ENCODE results near the gene FBXO47. TPM values are rescaled to one million over a fixed set of nuclear protein-coding genes. Genes with fewer than 3 reads are reported as not detected.

FBXO47 gene
- total and polyA plus RNA-seq, 4 donors = not detected

DNA sequence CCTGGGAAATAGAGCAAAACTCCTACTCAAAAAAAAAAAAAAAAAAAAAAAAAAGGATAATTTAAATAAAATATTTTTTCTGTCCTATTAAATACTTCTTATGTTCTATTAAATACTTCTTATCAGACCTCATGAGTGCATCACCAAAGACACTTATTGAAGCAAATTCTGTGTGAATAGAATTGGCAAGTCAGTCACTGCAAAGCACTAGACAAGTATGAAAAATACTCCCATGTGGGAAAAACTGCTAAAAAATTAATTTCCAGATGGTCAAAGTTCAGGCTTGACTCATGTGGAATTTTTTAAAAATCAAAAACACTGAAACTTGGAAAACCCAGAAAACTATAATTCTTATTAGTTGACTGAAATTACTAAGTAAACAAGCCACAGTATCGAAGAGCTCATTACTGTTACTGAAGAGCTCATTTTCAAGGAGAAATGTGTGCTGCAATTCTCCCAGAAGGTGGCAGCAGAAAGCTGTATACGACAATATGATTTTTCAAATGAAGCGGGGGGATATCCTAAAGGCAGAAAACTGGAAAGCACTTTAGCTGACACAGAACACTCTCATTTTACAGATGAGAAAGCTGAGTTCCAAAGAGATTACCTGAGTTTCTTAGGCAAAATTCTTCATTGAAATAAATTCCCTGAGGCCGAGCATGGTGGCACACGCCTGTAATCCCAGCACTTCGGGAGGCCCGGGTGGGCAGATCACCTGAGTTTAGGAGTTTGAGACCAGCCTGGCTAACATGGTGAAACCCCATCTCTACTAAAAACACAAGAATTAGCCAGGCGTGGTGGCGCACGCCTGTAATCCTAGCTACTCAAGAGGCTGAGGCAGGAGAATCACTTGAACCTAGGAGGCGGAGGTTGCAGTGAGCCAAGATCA is 15.9 kb upstream of the FBXO47 start:
- Histone ChIP-seq H3K9me3 (ENCODE audit: control insufficient read depth in 4 of 4, insufficient read depth in 3 of 4, low read length in 3 of 4) (no peaks in the 10 kb centered on the region), H3K27ac (ENCODE audit: low read depth in 1 of 2, low read length in 1 of 2) (no peak overlapping the region), H3K9ac (ENCODE audit: insufficient read depth in 1 of 2, low read length in 2 of 2) (no peak overlapping the region), H3K4me3 (no peak overlapping the region), H3K36me3 (ENCODE audit: control insufficient read depth in 4 of 4, insufficient read depth in 4 of 4, low read length in 4 of 4) (no peaks in the 10 kb centered on the region), H3K27me3 (ENCODE audit: control insufficient read depth in 3 of 3, insufficient read depth in 3 of 3, low read length in 2 of 3) (no peaks in the 10 kb centered on the region), H3K4me1 (ENCODE audit: control insufficient read depth in 5 of 5, insufficient read depth in 5 of 5, low read length in 5 of 5) (peaks cover 0 to 5% (median 1%) of the 10 kb centered on the region in 5 donors)
- DNase-seq (peak; percentile 66 to 89 (median 84)), ATAC-seq (ENCODE audit: insufficient read depth, low FRiP score) (no peak)
- WGBS, 2 donors = 60 to 65% methylated on average over 11 of the region's 11 CpGs
- TF ChIP-seq, protein P1, sequence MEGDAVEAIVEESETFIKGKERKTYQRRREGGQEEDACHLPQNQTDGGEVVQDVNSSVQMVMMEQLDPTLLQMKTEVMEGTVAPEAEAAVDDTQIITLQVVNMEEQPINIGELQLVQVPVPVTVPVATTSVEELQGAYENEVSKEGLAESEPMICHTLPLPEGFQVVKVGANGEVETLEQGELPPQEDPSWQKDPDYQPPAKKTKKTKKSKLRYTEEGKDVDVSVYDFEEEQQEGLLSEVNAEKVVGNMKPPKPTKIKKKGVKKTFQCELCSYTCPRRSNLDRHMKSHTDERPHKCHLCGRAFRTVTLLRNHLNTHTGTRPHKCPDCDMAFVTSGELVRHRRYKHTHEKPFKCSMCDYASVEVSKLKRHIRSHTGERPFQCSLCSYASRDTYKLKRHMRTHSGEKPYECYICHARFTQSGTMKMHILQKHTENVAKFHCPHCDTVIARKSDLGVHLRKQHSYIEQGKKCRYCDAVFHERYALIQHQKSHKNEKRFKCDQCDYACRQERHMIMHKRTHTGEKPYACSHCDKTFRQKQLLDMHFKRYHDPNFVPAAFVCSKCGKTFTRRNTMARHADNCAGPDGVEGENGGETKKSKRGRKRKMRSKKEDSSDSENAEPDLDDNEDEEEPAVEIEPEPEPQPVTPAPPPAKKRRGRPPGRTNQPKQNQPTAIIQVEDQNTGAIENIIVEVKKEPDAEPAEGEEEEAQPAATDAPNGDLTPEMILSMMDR (IDR thresholded peaks at IDR 0.05; ENCODE audit: control extremely low read depth, extremely low read depth) = peak; percentile 85

DNA sequence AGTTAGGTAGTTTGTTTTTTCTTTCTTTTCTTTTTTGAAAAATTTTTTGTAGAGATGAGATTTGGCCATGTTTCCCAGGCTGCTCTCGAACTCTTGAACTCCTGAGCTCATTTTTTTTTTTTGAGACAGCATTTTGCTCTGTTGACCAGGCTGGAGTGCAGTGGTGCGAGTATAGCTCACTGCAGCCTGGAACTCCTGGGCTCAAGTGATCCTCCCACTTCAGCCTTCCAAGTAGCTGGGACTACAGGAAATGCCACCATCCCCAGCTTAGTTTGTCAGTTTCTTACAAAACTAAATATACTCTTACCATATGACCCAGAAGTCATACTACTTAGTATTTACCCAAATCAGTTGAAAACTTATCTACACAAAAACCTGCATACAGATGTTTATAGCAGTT is 14.4 kb upstream of the FBXO47 start:
- no peak overlapping the region for H3K27ac ChIP-seq (ENCODE audit: low read depth in 1 of 2, low read length in 1 of 2)
- ATAC-seq (ENCODE audit: insufficient read depth, low FRiP score) (no peak), DNase-seq (no peak)
- H3K36me3 ChIP-seq (ENCODE audit: control insufficient read depth in 4 of 4, insufficient read depth in 4 of 4, low read length in 4 of 4) = no peaks in the 10 kb centered on the region
- no peaks in the 10 kb centered on the region for H3K9me3 ChIP-seq (ENCODE audit: control insufficient read depth in 4 of 4, insufficient read depth in 3 of 4, low read length in 3 of 4)
- no peak overlapping the region for H3K4me3 ChIP-seq
- TF ChIP-seq, protein P1 (IDR thresholded peaks at IDR 0.05; ENCODE audit: control extremely low read depth, extremely low read depth) = no peak
- 32 to 78% methylated on average over 2 of the region's 2 CpGs for WGBS, 2 donors
- peaks cover 0 to 5% (median 1%) of the 10 kb centered on the region in 5 donors for H3K4me1 ChIP-seq (ENCODE audit: control insufficient read depth in 5 of 5, insufficient read depth in 5 of 5, low read length in 5 of 5)
- H3K27me3 ChIP-seq (ENCODE audit: control insufficient read depth in 3 of 3, insufficient read depth in 3 of 3, low read length in 2 of 3) = no peaks in the 10 kb centered on the region
- H3K9ac ChIP-seq (ENCODE audit: insufficient read depth in 1 of 2, low read length in 2 of 2) = no peak overlapping the region

DNA sequence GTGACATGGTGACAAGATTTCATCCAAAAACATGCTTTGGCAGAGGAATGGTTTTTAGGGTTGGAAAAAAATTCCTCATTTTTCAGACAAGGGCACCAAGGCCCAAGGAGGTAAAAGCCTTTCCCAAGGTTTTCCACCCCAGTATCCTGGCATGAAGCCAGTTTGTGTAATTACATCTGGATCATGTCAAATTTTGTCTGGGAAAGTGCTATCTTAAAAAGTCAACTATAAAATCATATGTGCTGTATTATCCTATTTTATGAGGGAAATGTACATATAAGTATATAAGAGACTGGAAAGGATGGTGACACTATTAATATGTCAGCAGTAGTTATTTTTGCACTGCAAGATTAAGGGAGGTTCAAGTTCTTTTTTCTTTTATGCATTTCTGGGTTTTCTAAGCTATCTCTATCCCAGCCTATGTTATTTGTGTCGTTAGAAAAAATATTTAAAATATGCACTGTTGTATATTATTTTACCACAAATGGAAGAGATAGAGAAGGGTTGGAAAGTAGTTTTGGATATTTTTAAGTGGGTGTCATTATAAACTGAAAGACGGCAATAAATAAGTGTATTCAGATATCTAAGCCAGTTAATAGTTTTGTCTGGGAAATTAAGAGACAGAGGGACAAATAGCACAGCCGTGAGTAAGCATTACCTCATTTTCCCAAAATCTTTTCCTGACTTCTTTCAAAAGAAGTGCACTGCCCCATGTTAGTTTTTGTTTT is 13.5 kb upstream of the FBXO47 start:
- Histone ChIP-seq H3K27ac (ENCODE audit: low read depth in 1 of 2, low read length in 1 of 2) (no peak overlapping the region), H3K4me1 (ENCODE audit: control insufficient read depth in 5 of 5, insufficient read depth in 5 of 5, low read length in 5 of 5) (peaks cover 0 to 5% (median 1%) of the 10 kb centered on the region in 5 donors), H3K9ac (ENCODE audit: insufficient read depth in 1 of 2, low read length in 2 of 2) (no peak overlapping the region), H3K36me3 (ENCODE audit: control insufficient read depth in 4 of 4, insufficient read depth in 4 of 4, low read length in 4 of 4) (no peaks in the 10 kb centered on the region), H3K4me3 (no peak overlapping the region), H3K27me3 (ENCODE audit: control insufficient read depth in 3 of 3, insufficient read depth in 3 of 3, low read length in 2 of 3) (no peaks in the 10 kb centered on the region), H3K9me3 (ENCODE audit: control insufficient read depth in 4 of 4, insufficient read depth in 3 of 4, low read length in 3 of 4) (no peaks in the 10 kb centered on the region)
- DNase-seq (peak in 2 of 3 donors; percentile 55 to 63), ATAC-seq (ENCODE audit: insufficient read depth, low FRiP score) (no peak)
- WGBS, 2 donors = 64 to 72% methylated on average over 3 of the region's 3 CpGs
- TF ChIP-seq, protein P1 (IDR thresholded peaks at IDR 0.05; ENCODE audit: control extremely low read depth, extremely low read depth) = no peak
